HuH-7 (cell line): ENCODE measurements around the gene PSME1.
A peak's percentile ranks its signal among the peaks of the same experiment; 100 is the strongest.

Experiments used
- DNase-seq: peaks from one replicate; pipeline ENCODE4 v3.0.0; 2011; ENCODE audit warnings: low spot score

The PSME1 gene

GRCh38 chr14:24146978-24147760 is 11.2 kb downstream of the PSME1 start, which contains the start of gene RNF31:
RNF31 (plus strand) TSS chr14:24147498; CDS start chr14:24147699, 201 bp downstream.
- DNase-seq = peak; percentile 90

- DNase-seq = no peak
These were observed 11.9 kb downstream of the PSME1 start for GRCh38 chr14:24147761-24148428.

GRCh38 chr14:24149302-24149969 is 13.4 kb downstream of the PSME1 start:
- DNase-seq = no peak

DNA sequence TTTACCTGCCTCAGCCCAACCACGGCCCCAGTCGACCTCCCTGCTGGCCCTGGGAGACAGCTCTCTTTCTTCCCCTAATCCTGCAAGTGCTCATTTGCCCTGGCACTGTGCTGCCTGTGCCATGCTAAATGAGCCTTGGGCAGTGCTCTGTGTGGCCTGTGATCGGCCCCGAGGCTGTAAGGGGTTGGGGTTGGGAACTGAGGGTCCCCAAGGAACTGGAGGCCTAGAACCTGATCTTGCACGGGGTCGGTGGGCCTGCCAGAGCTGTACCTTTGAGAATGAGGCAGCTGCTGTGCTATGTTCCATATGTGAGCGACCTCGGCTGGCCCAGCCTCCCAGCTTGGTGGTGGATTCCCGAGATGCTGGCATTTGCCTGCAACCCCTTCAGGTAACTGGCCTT is 14.1 kb downstream of the PSME1 start:
- no peak for DNase-seq

DNA sequence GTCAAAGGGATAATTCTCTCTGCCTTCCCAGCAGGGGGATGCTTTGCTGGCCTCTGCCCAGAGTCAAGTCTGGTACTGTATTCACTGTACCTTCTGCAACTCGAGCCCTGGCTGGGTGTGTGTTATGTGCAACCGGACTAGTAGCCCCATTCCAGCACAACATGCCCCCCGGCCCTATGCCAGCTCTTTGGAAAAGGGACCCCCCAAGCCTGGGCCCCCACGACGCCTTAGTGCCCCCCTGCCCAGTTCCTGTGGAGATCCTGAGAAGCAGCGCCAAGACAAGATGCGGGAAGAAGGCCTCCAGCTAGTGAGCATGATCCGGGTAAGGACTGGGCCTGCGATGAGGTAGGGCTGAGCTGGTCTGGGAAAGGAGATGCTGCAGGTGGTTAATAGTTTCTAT is 14.6 kb downstream of the PSME1 start:
- DNase-seq = no peak

- DNase-seq = no peak
These were observed 15.0 kb downstream of the PSME1 start for GRCh38 chr14:24150993-24151392.

- no peak for DNase-seq
These were observed 15.5 kb downstream of the PSME1 start for GRCh38 chr14:24151404-24152080.

- no peak for DNase-seq
These were observed 19.1 kb downstream of the PSME1 start for GRCh38 chr14:24155100-24155499.

GRCh38 chr14:24156840-24157239 is 20.8 kb downstream of the PSME1 start:
- DNase-seq = no peak

DNA sequence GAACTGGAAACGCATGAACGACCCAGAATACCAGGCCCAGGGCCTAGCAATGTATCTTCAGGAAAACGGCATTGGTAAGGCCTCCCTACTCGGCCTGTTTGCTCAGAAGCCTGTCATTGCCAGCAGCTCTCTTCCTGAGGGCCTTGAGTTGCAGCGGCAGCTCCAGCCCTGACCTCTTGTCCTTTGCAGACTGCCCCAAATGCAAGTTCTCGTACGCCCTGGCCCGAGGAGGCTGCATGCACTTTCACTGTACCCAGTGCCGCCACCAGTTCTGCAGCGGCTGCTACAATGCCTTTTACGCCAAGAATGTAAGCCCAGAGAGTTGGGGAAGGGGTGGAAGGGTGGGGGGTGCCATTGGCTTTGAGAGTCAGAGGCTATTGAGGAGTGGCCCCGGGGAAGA is 21.3 kb downstream of the PSME1 start:
- no peak for DNase-seq

DNA sequence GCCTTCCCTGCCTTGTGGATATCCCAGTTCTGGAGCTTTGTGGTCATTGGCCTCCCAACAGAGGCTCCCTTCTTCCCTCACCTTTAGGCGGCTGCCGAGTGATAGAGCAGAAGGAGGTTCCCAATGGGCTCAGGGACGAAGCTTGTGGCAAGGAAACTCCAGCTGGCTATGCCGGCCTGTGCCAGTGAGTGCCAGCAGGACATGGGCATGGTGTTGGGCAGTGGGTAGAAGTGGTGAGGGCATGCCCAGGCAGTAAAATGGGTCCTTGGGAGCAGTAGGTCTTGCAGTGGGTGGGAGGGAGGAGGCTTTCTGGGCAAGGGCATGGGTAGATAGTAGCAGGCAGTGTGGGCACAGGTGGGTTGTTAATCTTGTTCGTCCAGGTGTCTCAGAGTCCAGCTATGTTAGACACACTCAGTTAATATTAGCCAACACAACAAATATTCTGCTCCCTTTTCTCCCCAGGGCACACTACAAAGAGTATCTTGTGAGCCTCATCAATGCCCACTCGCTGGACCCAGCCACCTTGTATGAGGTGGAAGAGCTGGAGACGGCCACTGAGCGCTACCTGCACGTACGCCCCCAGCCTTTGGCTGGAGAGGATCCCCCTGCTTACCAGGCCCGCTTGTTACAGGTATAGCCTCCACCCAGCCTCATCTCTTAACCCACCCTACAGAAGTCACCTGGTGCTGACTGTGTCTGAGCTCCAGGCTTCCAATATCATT is 23.9 kb downstream of the PSME1 start:
- no peak for DNase-seq

DNA sequence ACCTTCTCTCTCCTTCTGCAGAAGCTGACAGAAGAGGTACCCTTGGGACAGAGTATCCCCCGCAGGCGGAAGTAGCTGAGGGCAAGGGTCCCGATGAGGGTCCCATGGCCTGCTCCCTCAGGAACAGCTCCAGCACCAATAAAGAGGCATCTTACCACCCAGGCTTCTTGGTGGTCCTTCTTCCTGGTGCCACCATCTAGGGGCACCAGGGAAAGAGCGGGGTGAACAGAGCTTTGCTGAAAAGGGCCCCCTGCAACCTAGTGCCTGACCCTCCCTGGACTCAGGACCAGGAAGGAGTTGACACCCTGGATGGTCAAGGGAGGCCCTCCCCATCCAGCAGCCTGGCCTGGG is 24.5 kb downstream of the PSME1 start:
- DNase-seq = no peak

DNA sequence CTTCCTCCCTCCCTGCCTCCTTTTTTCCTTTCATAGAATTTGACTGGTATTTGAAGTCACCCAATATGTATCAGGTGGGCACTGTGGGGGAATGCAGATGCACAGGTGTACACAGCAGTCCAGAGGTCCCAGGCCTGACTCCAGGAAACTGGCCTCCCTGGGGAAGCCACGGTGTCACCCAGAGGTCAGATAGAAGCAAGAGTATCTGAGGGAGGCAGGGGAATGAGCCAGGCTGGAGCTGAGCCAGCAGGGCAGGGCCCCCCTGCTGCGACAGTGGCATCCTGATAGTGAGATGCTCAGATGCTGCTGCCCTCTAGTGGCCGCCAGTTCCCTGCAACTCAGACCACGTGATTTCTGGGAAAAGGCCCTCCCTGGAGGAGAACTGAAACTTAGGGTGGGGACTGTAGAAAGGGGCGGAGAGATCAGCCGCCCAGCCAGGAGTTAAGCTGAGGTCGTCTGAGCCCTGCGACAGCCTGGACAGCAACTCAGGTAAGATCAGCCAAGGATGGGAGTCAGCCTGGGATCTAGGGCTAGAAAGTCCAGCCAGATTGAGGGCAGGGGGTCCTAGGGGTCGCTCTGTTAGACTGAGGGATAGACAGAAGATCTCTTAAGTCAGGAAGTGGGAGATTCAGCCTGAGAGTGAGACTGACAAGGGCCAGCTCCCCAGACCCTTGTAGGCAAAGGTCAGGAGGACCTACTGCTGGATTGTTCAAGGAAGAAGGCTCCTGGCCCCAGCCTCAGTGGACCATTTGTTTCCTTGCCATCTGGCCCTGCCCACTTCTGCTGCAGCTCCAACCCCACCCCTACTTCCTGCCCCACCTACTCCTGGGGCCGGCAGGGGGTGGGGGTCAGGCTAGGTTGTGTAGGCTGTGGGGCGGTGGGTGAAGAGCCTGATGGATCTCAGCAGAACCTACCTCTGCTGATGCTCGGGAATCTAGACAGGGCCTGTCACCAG is 25.1 kb downstream of the PSME1 start, which contains the start of gene IRF9:
TSS of gene IRF9 (plus strand) at position 416 of the 955 bp plus-strand sequence. CDS start 880 bp downstream, outside the sequence.
- DNase-seq = peak; percentile 95

- DNase-seq = no peak
These were observed 26.1 kb downstream of the PSME1 start for GRCh38 chr14:24162093-24162492.

GRCh38 chr14:24164518-24164991 is 28.6 kb downstream of the PSME1 start:
- no peak for DNase-seq

- no peak for DNase-seq
These were observed 29.8 kb downstream of the PSME1 start for GRCh38 chr14:24165785-24166184.

- DNase-seq = no peak
These were observed 31.6 kb downstream of the PSME1 start for GRCh38 chr14:24167469-24168114.

GRCh38 chr14:24171422-24172260 is 35.6 kb downstream of the PSME1 start, which contains the start of gene REC8:
REC8 (plus strand) TSS chr14:24172080; CDS start chr14:24172553, 473 bp downstream.
- DNase-seq = no peak
